Neural cell (in vitro differentiated cells): Measurements from ENCODE around the gene CACNA2D1.
"Not testable (repeated sequence)": the region's sequence is repeated elsewhere in the genome, so short reads cannot be mapped to it uniquely, and the experiment has no call there.

Experiments used
- EP300 ChIP-seq: fragments of 450-650 bp; conservative IDR thresholded peaks from 2 replicates; pipeline ENCODE4 v1.6.1; 2014; ENCODE audit warnings: antibody characterized with exemption, mild to moderate bottlenecking, moderate library complexity; ENCODE audit not compliant: poor library complexity, severe bottlenecking
- EZH2 ChIP-seq: fragments of 200-600, 300-800 bp; shearing (Covaris generic), sonication (generic); IDR thresholded peaks from 2 replicates; pipeline ENCODE4 v1.6.1; 2014; ENCODE audit warnings: antibody characterized with exemption, low read length, borderline replicate concordance, mild to moderate bottlenecking; ENCODE audit not compliant: insufficient read depth, poor library complexity, severe bottlenecking
- POLR2AphosphoS5 ChIP-seq: IDR thresholded peaks from 2 replicates; pipeline ENCODE4 v1.6.1; 2012
- SMC3 ChIP-seq: fragments of 450-650 bp; conservative IDR thresholded peaks from 2 replicates; pipeline ENCODE4 v1.6.1; 2014; ENCODE audit warnings: antibody characterized with exemption, mild to moderate bottlenecking, moderate library complexity; ENCODE audit not compliant: poor library complexity
- TF ChIP-seq, protein P1 (sequence below): fragments of 450-650 bp; IDR thresholded peaks from 2 replicates; pipeline ENCODE4 v1.5.1; 2014; ENCODE audit warnings: antibody characterized with exemption, mild to moderate bottlenecking, moderate library complexity; ENCODE audit not compliant: poor library complexity, severe bottlenecking
- TF ChIP-seq, protein P2 (sequence below): IDR thresholded peaks from 2 replicates; pipeline ENCODE4 v1.6.1; 2012; ENCODE audit warnings: borderline replicate concordance

DNA sequence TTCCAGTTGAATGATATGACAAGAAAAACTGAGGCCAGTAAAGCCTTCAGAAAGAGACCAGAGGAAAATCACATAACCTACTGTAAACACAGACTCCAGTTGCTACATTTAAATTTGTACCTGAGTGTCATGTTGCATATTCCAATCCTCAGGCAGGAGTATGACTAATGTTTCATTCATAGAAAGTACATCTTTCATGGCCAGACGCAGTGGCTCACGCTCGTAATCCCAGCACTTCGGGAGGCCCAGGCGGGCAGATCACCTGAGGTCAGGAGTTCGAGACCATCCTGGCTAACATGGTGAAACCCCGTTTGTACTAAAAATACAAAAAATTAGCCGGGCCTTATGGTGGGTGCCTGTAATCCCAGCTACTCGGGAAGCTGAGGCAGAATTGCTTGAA lies 429.0 kb downstream of the CACNA2D1 start:
- TF ChIP-seq, protein P1, sequence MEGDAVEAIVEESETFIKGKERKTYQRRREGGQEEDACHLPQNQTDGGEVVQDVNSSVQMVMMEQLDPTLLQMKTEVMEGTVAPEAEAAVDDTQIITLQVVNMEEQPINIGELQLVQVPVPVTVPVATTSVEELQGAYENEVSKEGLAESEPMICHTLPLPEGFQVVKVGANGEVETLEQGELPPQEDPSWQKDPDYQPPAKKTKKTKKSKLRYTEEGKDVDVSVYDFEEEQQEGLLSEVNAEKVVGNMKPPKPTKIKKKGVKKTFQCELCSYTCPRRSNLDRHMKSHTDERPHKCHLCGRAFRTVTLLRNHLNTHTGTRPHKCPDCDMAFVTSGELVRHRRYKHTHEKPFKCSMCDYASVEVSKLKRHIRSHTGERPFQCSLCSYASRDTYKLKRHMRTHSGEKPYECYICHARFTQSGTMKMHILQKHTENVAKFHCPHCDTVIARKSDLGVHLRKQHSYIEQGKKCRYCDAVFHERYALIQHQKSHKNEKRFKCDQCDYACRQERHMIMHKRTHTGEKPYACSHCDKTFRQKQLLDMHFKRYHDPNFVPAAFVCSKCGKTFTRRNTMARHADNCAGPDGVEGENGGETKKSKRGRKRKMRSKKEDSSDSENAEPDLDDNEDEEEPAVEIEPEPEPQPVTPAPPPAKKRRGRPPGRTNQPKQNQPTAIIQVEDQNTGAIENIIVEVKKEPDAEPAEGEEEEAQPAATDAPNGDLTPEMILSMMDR, result not testable (repeated sequence)
- TF ChIP-seq POLR2AphosphoS5, SMC3, EZH2, EP300: not testable (repeated sequence)
- TF ChIP-seq, protein P2, sequence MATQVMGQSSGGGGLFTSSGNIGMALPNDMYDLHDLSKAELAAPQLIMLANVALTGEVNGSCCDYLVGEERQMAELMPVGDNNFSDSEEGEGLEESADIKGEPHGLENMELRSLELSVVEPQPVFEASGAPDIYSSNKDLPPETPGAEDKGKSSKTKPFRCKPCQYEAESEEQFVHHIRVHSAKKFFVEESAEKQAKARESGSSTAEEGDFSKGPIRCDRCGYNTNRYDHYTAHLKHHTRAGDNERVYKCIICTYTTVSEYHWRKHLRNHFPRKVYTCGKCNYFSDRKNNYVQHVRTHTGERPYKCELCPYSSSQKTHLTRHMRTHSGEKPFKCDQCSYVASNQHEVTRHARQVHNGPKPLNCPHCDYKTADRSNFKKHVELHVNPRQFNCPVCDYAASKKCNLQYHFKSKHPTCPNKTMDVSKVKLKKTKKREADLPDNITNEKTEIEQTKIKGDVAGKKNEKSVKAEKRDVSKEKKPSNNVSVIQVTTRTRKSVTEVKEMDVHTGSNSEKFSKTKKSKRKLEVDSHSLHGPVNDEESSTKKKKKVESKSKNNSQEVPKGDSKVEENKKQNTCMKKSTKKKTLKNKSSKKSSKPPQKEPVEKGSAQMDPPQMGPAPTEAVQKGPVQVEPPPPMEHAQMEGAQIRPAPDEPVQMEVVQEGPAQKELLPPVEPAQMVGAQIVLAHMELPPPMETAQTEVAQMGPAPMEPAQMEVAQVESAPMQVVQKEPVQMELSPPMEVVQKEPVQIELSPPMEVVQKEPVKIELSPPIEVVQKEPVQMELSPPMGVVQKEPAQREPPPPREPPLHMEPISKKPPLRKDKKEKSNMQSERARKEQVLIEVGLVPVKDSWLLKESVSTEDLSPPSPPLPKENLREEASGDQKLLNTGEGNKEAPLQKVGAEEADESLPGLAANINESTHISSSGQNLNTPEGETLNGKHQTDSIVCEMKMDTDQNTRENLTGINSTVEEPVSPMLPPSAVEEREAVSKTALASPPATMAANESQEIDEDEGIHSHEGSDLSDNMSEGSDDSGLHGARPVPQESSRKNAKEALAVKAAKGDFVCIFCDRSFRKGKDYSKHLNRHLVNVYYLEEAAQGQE, result not testable (repeated sequence)
